Ishikawa (cell line): Measurements from ENCODE around the gene SLC10A7.

Experiments
- CEBPB ChIP-seq: IDR thresholded peaks from 2 replicates; pipeline ENCODE4 v1.6.1; 2012
- EP300 ChIP-seq: IDR thresholded peaks from 2 replicates; pipeline ENCODE4 v1.6.1; 2012; ENCODE audit warnings: borderline replicate concordance
- RAD21 ChIP-seq: IDR thresholded peaks from 2 replicates; pipeline ENCODE4 v1.6.1; 2012; ENCODE audit warnings: low read depth
- TEAD4 ChIP-seq: IDR thresholded peaks from 2 replicates; pipeline ENCODE4 v1.6.1; 2012
- TF ChIP-seq, protein P1 (sequence below): IDR thresholded peaks from 2 replicates; pipeline ENCODE4 v1.6.1; 2012

- TF ChIP-seq TEAD4 (no peak), RAD21 (no peak), CEBPB (no peak), EP300 (no peak)
- TF ChIP-seq, protein P1, sequence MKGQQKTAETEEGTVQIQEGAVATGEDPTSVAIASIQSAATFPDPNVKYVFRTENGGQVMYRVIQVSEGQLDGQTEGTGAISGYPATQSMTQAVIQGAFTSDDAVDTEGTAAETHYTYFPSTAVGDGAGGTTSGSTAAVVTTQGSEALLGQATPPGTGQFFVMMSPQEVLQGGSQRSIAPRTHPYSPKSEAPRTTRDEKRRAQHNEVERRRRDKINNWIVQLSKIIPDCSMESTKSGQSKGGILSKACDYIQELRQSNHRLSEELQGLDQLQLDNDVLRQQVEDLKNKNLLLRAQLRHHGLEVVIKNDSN, result no peak
Observed at GRCh38 chr4:146481246-146481645, 40.5 kb downstream of the SLC10A7 start.
